HFFc6 (cell line): ENCODE measurements around the gene FFAR2. TPM values are rescaled to one million over a fixed set of nuclear protein-coding genes. Genes with fewer than 3 reads are reported as not detected.

Experiments used
- DNase-seq: peaks from one replicate; pipeline ENCODE4 v3.0.0-alpha.2; 2018
- H3K27ac Mint-ChIP-seq: 2 replicates; pipeline ENCODE4 v1.8.0; 2020; ENCODE audit warnings: mild to moderate bottlenecking, mixed read lengths
- H3K27me3 Mint-ChIP-seq: 2 replicates; pipeline ENCODE4 v1.8.0; 2021; ENCODE audit warnings: mild to moderate bottlenecking, moderate library complexity, mixed read lengths; ENCODE audit not compliant: insufficient read depth
- H3K36me3 Mint-ChIP-seq: 2 replicates; pipeline ENCODE4 v1.8.0; 2021; ENCODE audit warnings: low read depth, mixed read lengths
- H3K4me1 Mint-ChIP-seq: 2 replicates; pipeline ENCODE4 v1.8.0; 2020; ENCODE audit warnings: low read depth, mixed read lengths
- H3K4me3 Mint-ChIP-seq: 2 replicates; pipeline ENCODE4 v1.8.0; 2020; ENCODE audit warnings: mild to moderate bottlenecking, moderate library complexity, mixed read lengths
- H3K9me3 Mint-ChIP-seq: 2 replicates; pipeline ENCODE4 v1.8.0; 2020; ENCODE audit warnings: mild to moderate bottlenecking, mixed read lengths
- total RNA-seq, 6 experiments: library from RNA; stranded (reverse); fragmentation: NEBNext Ultra II Directional; extraction: Animal tissue kit (Norgen Biotek cat#: 25700); gene quantifications; 2 replicates in 1 of 6; 3 replicates in 5 of 6; pipeline ENCODE4 v1.2.3, GENCODE V29; 2021
- TF ChIP-seq, protein P1 (sequence below): fragments of 200-600 bp; sonication (generic); IDR thresholded peaks from 2 replicates; pipeline ENCODE4 v1.5.0; 2021; ENCODE audit warnings: antibody characterized with exemption, mild to moderate bottlenecking

The FFAR2 gene
- total RNA-seq, 6 experiments from 2014 or later, result not detected

DNA sequence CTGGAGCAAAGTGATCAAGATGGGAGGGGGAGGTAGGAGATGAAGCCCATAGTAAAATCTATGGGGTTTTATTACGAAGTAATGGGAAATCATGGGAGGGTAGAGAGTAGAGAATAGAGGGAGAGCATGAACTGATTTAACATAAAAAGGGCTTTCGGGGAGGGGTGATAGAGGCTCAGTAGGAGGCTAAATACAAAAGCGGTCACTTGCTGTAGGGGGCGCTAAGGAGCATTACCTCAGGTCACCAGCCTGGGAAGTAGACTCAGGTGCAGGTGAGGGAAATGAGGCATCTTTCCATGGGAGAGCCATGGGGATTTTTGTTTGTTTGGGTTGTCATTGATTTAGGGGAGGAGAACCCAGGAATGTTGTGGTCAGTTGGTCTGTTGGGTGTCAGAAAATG lies 28.1 kb downstream of the FFAR2 start:
- TF ChIP-seq, protein P1, sequence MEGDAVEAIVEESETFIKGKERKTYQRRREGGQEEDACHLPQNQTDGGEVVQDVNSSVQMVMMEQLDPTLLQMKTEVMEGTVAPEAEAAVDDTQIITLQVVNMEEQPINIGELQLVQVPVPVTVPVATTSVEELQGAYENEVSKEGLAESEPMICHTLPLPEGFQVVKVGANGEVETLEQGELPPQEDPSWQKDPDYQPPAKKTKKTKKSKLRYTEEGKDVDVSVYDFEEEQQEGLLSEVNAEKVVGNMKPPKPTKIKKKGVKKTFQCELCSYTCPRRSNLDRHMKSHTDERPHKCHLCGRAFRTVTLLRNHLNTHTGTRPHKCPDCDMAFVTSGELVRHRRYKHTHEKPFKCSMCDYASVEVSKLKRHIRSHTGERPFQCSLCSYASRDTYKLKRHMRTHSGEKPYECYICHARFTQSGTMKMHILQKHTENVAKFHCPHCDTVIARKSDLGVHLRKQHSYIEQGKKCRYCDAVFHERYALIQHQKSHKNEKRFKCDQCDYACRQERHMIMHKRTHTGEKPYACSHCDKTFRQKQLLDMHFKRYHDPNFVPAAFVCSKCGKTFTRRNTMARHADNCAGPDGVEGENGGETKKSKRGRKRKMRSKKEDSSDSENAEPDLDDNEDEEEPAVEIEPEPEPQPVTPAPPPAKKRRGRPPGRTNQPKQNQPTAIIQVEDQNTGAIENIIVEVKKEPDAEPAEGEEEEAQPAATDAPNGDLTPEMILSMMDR, result peak; percentile 49
- Mint-ChIP-seq H3K4me3 (no peak overlapping the region), H3K9me3 (no peaks in the 10 kb centered on the region), H3K27ac (no peak overlapping the region), H3K27me3 (peaks cover 16% of the 10 kb centered on the region), H3K4me1 (no peaks in the 10 kb centered on the region), H3K36me3 (no peaks in the 10 kb centered on the region)
- DNase-seq, result no peak

DNA sequence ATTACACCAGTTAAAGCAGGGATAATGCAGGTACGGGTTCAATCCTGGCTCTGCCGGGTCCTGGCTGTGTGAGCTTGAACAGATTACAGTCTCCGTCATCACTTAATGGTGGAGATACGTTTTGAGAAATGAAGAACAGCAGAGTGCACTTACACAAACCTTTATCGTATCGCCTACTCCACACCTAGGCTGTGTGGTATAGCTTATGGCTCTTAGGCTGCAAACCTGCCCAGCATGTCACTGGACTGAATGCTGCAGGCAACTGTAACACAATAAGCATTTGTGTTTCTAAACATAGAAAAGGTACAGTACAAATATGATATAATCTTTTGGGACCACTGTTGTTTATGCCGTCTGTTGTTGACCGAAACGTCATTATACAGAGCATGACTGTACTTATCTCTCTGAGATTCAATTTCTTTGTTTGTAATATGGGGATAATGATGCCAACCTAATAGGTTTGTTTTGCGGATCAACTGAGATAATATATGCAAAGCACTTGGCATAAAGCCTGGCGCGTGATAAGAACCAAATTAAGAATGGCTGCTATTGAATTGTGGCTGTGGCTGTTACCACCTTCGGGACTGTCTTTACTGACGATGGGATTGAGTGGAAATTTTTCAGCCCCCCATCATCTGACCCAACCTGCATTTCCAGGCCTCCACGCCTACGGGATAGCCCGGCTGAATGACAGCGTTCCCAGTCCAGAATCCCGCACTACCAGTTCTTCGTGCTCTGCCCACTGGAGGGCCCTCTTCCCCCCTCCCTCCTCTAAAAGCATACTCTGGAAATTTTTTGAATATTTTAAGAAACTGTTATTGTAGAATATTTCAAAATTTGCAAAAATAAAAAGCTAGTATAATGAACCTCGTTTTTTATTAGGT lies 31.0 kb downstream of the FFAR2 start:
- no peak overlapping the region for H3K4me3 Mint-ChIP-seq
- H3K27ac Mint-ChIP-seq, result no peak overlapping the region
- no peaks in the 10 kb centered on the region for H3K36me3 Mint-ChIP-seq
- peaks cover 13% of the 10 kb centered on the region for H3K27me3 Mint-ChIP-seq
- no peaks in the 10 kb centered on the region for H3K9me3 Mint-ChIP-seq
- no peaks in the 10 kb centered on the region for H3K4me1 Mint-ChIP-seq
- DNase-seq, result no peak
- TF ChIP-seq, protein P1, result no peak; the same call in 1 of the 2 replicates

DNA sequence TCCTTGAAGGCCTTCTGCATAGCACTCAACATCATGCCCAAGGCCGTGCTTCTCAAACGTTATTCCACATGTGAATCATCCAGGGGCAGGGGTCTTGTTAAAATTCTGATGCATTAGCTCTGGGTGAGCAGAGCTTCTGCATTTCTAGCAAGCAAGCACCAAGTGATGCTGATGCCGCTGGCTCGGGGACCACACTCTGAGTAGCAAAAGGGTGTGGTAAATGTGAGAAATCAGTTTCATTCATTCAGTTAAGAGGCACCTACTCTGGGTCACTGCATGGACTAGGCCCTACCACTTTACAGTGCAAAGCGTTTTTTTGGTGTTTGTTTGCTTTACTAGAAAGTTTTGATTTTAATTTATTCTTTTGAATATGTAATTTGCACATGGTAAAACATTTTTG lies 35.0 kb downstream of the FFAR2 start:
- Mint-ChIP-seq H3K4me1 (no peaks in the 10 kb centered on the region), H3K27ac (no peak overlapping the region), H3K36me3 (no peaks in the 10 kb centered on the region), H3K9me3 (no peaks in the 10 kb centered on the region), H3K4me3 (no peak overlapping the region), H3K27me3 (peaks cover 18% of the 10 kb centered on the region)
- DNase-seq, result no peak
- TF ChIP-seq, protein P1, result no peak

DNA sequence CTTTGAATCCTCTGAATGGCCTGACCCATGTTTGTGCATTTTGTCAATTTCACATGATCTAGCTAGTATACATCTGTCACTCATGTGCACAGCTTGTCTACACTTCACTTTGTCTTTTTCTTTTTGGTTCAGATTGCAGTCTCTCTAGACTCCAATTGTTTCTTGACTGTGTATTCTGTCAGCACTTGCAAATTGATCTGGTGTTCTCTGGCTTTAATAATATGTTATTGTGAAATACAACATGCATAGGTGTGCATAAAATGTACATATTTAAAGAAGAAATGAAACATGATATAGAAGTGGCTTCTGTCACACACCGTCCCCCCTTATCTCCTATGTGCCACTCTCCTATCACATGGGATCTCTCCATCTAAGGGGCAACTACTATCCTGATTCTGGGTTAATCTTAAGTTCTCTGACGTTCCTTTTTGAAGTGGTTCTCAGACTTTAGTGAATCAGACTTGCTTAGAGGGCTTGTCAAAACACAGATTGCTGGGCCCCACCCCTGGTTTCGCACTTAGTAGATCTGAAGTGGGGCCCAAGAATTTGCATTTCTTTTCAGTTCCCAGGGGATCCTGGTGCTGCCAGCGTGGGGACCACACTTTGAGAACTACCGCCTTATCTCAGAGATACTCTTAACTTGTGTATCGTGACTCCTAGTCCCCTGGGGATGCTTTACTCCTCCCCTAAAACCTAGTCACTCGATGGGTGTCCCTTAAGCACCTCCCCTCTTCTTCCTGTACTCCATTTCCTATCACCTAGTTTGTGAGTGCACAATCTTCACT lies 36.4 kb downstream of the FFAR2 start:
- TF ChIP-seq, protein P1, result no peak
- Mint-ChIP-seq H3K4me3 (no peak overlapping the region), H3K4me1 (no peaks in the 10 kb centered on the region), H3K36me3 (no peaks in the 10 kb centered on the region), H3K27ac (no peak overlapping the region), H3K9me3 (no peaks in the 10 kb centered on the region), H3K27me3 (peaks cover 25% of the 10 kb centered on the region)
- DNase-seq, result no peak

DNA sequence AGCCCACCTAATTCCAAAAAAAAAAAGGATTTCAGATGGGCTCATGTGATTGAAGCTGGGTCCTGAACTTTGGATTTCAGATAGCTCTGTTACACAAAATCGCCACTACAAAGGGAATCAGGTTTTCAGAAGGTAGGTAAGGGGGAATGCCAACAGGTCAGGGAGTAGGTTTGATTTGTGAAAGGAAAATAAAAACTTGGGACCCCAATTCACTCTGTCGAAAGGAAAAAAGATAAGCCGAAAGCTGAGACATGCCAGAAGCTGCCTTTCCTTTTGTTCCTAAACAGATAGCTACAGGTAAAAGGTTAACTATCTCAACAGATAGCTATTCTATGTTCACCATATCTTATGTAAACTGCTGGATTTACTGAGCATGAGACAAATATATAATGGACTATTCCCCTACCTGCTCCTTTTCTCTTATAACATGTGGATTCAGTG lies 38.2 kb downstream of the FFAR2 start:
- TF ChIP-seq, protein P1, result no peak
- Mint-ChIP-seq H3K4me3 (no peak overlapping the region), H3K9me3 (no peaks in the 10 kb centered on the region), H3K4me1 (no peaks in the 10 kb centered on the region), H3K27ac (no peak overlapping the region), H3K27me3 (peaks cover 31% of the 10 kb centered on the region), H3K36me3 (no peaks in the 10 kb centered on the region)
- DNase-seq, result no peak
